ENCODE measurements around the gene PTPN14.

DNA sequence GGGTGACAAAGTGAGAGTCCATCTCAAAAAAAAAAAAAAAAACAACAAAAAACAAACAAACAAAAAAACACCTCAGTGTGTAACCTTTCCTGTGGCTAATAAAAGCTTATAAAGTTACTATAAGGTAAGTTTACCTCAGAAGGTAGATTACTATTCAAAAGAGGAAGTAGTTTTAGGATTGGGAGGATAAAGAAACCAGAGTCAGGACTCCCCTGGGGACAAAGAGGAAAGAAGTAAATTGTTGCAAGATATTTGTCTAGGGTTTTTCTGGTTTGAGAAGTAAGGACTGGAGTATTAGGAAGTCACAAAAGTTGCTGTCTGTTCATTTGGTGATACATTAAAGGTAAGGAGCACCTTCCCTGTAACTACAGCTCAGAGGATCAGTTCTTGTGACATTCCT, 27.8 kb upstream of the PTPN14 start:
- TF ChIP-seq EZH2 (IDR thresholded peaks at IDR 0.05; ENCODE audit: borderline replicate concordance, low read length) = no peak
- TF ChIP-seq, protein P1, sequence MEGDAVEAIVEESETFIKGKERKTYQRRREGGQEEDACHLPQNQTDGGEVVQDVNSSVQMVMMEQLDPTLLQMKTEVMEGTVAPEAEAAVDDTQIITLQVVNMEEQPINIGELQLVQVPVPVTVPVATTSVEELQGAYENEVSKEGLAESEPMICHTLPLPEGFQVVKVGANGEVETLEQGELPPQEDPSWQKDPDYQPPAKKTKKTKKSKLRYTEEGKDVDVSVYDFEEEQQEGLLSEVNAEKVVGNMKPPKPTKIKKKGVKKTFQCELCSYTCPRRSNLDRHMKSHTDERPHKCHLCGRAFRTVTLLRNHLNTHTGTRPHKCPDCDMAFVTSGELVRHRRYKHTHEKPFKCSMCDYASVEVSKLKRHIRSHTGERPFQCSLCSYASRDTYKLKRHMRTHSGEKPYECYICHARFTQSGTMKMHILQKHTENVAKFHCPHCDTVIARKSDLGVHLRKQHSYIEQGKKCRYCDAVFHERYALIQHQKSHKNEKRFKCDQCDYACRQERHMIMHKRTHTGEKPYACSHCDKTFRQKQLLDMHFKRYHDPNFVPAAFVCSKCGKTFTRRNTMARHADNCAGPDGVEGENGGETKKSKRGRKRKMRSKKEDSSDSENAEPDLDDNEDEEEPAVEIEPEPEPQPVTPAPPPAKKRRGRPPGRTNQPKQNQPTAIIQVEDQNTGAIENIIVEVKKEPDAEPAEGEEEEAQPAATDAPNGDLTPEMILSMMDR (conservative IDR thresholded peaks at IDR 0.05 in 1 of 2, IDR thresholded peaks at IDR 0.05 in 1 of 2; ENCODE audit: extremely low read depth in 1 of 2, insufficient read depth in 1 of 2, low read depth in 1 of 2, low read length in 2 of 2) = no peak
